ENCODE data around the gene MPEG1.

Gene MPEG1

DNA sequence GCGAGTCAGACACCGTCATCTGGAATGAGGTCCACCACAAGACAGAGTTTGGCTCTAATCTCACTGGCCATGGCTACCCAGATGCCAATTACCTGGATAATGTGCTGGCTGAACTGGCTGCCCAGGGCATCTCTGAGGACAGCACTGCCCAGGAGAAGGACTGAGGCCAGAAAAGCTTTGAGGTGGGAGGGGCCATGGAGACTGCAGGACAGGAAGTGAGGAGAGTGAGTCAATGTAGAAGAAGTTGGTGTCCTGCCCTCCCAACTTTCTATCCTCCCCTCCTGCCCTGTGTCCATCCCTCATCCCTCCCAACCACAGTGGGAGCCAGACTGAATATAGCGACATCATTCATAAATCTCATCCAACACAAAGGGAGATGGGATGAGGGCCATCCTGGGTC is 8.0 kb downstream of the MPEG1 start:
- H3K27ac ChIP-seq = no peak overlapping the region
- POLR2A ChIA-PET (ENCODE audit: low non-redundant PET) = no interaction called here
- no peak for DNase-seq (ENCODE audit: low spot score)
- CTCF ChIA-PET = interaction anchor here (3.1 kb wide), 1 partner anchor 33 kb away, joined by 15 read pairs; the partner anchor contains the start of gene DTX4
- TF ChIP-seq, protein P1, sequence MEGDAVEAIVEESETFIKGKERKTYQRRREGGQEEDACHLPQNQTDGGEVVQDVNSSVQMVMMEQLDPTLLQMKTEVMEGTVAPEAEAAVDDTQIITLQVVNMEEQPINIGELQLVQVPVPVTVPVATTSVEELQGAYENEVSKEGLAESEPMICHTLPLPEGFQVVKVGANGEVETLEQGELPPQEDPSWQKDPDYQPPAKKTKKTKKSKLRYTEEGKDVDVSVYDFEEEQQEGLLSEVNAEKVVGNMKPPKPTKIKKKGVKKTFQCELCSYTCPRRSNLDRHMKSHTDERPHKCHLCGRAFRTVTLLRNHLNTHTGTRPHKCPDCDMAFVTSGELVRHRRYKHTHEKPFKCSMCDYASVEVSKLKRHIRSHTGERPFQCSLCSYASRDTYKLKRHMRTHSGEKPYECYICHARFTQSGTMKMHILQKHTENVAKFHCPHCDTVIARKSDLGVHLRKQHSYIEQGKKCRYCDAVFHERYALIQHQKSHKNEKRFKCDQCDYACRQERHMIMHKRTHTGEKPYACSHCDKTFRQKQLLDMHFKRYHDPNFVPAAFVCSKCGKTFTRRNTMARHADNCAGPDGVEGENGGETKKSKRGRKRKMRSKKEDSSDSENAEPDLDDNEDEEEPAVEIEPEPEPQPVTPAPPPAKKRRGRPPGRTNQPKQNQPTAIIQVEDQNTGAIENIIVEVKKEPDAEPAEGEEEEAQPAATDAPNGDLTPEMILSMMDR (conservative IDR thresholded peaks at IDR 0.05; ENCODE audit: low read depth) = no peak

- ChIA-PET POLR2A (ENCODE audit: low non-redundant PET) (no interaction called here), CTCF (interaction anchor here (0.6 to 3.1 kb wide), 3 partner anchors 21 to 30 kb away, joined by 3 to 15 read pairs (median 7); partner anchors contain the start of gene DTX4)
- TF ChIP-seq, protein P1 (conservative IDR thresholded peaks at IDR 0.05; ENCODE audit: low read depth) = 0 out of 2 replicates have a peak, but pooled peaks have one; percentile 14
- H3K27ac ChIP-seq = no peak overlapping the region
- peak; percentile 32 for DNase-seq (ENCODE audit: low spot score)
Observed at GRCh38 chr11:59201353-59201752, 11.4 kb downstream of the MPEG1 start.

GRCh38 chr11:59200423-59200746 is 12.3 kb downstream of the MPEG1 start:
- TF ChIP-seq, protein P1 (conservative IDR thresholded peaks at IDR 0.05; ENCODE audit: low read depth) = no peak
- no peak for DNase-seq (ENCODE audit: low spot score)
- H3K27ac ChIP-seq = no peak overlapping the region
- ChIA-PET POLR2A (ENCODE audit: low non-redundant PET) (no interaction called here), CTCF (interaction anchor here (1.6 kb wide), 1 partner anchor 28 kb away, joined by 7 read pairs; the partner anchor contains the start of gene DTX4)

DNA sequence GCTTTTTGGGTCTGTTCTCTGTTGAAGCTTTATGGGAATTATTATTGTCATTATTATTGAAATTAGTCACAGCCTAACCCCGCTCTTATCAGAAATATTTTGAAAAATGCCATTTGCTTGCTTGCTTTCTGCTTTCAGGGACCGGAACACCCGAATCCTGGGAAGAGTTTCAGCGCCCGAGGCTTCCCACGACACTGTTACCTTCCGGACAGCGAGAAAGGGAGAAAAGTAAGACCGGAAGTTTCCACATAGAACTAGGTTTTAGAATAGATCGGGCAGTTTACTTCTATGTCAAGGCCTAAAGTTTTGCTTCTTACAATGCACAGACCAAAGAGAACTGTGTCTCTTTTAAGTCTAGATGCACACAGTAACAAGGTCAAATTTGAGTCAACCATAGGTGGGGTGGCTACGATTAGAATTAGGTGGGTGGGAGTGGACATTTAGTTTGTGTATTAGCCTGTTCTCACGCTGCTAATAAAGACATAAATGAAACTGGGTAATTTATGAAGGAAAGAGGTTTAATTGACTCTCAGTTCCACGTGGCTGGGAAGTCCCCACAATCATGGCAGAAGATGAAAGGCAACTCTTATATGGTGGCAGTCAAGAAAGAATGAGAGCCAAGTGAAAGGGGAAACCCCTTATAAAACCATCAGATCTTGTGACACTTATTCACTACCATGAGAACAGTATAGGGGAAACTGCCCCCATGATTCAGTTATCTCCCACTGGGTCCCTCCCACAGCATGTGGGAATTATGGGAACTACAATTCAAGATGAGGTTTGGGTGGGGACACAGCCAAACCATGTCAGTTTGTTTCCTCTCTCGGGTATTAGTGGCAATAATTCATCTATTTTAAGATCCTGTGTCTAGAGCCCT is 12.9 kb downstream of the MPEG1 start:
- ChIA-PET CTCF (interaction anchor here (1.4 to 1.6 kb wide), 2 partner anchors 28 kb away, joined by 5 to 7 read pairs; partner anchors contain the start of gene DTX4), POLR2A (ENCODE audit: low non-redundant PET) (no interaction called here)

DNA sequence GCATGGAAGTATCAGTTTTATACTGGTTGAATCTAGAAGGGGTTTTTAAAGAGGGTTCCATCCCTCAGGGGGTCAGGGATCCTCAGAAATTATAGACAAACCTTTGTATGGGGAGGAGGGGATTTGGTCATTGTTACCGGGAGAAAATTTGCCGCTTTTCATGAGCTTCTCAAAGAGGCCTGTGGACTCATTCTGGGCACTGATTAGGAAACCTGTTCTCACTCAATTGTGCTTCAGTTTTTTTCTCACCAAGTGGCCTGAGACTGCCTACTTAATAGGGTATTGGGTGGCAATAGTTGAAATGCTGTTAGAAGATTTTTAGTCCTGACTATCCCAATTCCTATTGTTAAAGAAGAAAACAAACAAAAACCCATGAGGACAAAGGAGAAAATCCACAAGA is 14.0 kb downstream of the MPEG1 start:
- DNase-seq (ENCODE audit: low spot score) = no peak
- ChIA-PET CTCF (interaction anchor here (1.4 kb wide), 1 partner anchor 27 kb away, joined by 5 read pairs; the partner anchor contains the start of gene DTX4), POLR2A (ENCODE audit: low non-redundant PET) (no interaction called here)
- TF ChIP-seq, protein P1 (conservative IDR thresholded peaks at IDR 0.05; ENCODE audit: low read depth) = no peak
- no peak overlapping the region for H3K27ac ChIP-seq

More for the DNA sequence above, 12.9 kb downstream of the MPEG1 start:
- DNase-seq (ENCODE audit: low spot score) = no peak
- no peak overlapping the region for H3K27ac ChIP-seq
- TF ChIP-seq, protein P1 (conservative IDR thresholded peaks at IDR 0.05; ENCODE audit: low read depth) = no peak

DNA sequence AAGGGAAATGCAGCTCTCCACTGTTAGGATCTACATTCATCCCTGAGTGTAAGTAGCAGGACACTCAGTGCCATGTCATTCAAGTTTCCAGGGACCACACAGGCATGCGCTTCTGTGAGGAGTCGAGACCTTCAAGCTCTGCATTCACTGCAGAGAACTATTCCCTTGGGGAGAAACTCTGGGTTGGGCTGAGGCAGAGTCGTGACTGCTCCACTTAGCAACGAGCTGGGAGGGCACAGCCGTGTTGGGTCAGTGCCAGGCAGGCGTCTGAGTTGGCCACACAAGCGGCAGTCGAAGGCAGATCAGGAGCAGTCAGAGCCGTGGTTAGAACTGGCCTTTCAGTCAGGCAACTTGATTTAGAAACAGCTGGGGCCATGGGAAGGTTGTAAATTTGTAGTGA is 14.7 kb downstream of the MPEG1 start:
- ChIA-PET CTCF (interaction anchor here (0.7 to 1.4 kb wide), 4 partner anchors 26 to 233 kb away, joined by 3 to 5 read pairs (median 4); partner anchors contain the start of gene DTX4), POLR2A (ENCODE audit: low non-redundant PET) (no interaction called here)
- TF ChIP-seq, protein P1 (conservative IDR thresholded peaks at IDR 0.05; ENCODE audit: low read depth) = no peak
- DNase-seq (ENCODE audit: low spot score) = no peak
- H3K27ac ChIP-seq = no peak overlapping the region

All from RWPE1 (cell line).